Measurements from ENCODE around the gene FBXW8.
A peak's percentile ranks its signal among the peaks of the same experiment; 100 is the strongest.

FBXW8 gene

GRCh38 chr12:116926283-116927243, 15.8 kb downstream of the FBXW8 start:
- no peak for DNase-seq

GRCh38 chr12:116927244-116927940, 16.6 kb downstream of the FBXW8 start:
- no peak for DNase-seq

- DNase-seq: no peak
These were observed 17.8 kb downstream of the FBXW8 start for GRCh38 chr12:116928504-116928903.

- no peak for DNase-seq
These were observed 19.1 kb downstream of the FBXW8 start for GRCh38 chr12:116929885-116930284.

- DNase-seq: no peak
These were observed 20.9 kb downstream of the FBXW8 start for GRCh38 chr12:116931665-116932064.

GRCh38 chr12:116933091-116933490, 22.3 kb downstream of the FBXW8 start:
- DNase-seq: peak; percentile 7

- DNase-seq: no peak
These were observed 22.9 kb downstream of the FBXW8 start for GRCh38 chr12:116933512-116934246.

GRCh38 chr12:116934908-116935705, 24.4 kb downstream of the FBXW8 start:
- DNase-seq: no peak

- DNase-seq: no peak
These were observed 26.9 kb downstream of the FBXW8 start for GRCh38 chr12:116937640-116938039.

GRCh38 chr12:116939734-116940133, 29.0 kb downstream of the FBXW8 start:
- DNase-seq: no peak

GRCh38 chr12:116941188-116941587, 30.4 kb downstream of the FBXW8 start:
- no peak for DNase-seq

- no peak for DNase-seq
These were observed 32.9 kb downstream of the FBXW8 start for GRCh38 chr12:116943419-116944372.

- no peak for DNase-seq
These were observed 35.3 kb downstream of the FBXW8 start for GRCh38 chr12:116945886-116946550.

GRCh38 chr12:116948298-116948697, 37.5 kb downstream of the FBXW8 start:
- no peak for DNase-seq

GRCh38 chr12:116950628-116951325, 40.0 kb downstream of the FBXW8 start:
- DNase-seq: no peak

GRCh38 chr12:116954710-116955381, 44.1 kb downstream of the FBXW8 start:
- DNase-seq: no peak

GRCh38 chr12:116955382-116956021, 44.8 kb downstream of the FBXW8 start:
- peak; percentile 18 for DNase-seq

GRCh38 chr12:116958402-116959197, 47.9 kb downstream of the FBXW8 start:
- DNase-seq: no peak
